Daoy (cell line): ENCODE measurements around the gene PIGA. TPM values are rescaled to one million over a fixed set of nuclear protein-coding genes. Genes with fewer than 3 reads are reported as not detected.

Source experiments
- total RNA-seq: library from RNA; depleted of rRNA; stranded (reverse); fragments of >200 nt; shearing (Covaris generic); gene quantifications from 2 replicates; pipeline ENCODE4 v1.2.3, GENCODE V29; 2014; rRNA removed

Gene PIGA
- total RNA-seq, 1 experiment from 2014 or later: 11.7 TPM

Other genes with a start within 250 kb of the PIGA start
- gene ASB9, start 65.4 kb downstream of the PIGA start, total RNA-seq: 4.5 and 4.8 TPM in 2 replicates
- not detected in 2 replicates for gene ASB11, start 19.9 kb downstream of the PIGA start, total RNA-seq
- gene VEGFD, start 48.9 kb upstream of the PIGA start, total RNA-seq: 1.1 TPM in 1 of 2 replicates, not detected in the other
- gene PIR, start 157.8 kb upstream of the PIGA start, total RNA-seq: 42.0 and 44.9 TPM in 2 replicates
- gene BMX, start 165.3 kb upstream of the PIGA start, total RNA-seq: 0.06 TPM in 1 of 2 replicates, not detected in the other